Stimulated activated CD4-positive, alpha-beta T cell treated with anti-CD3 and anti-CD28 coated beads, TNF-alpha, amount 100 ng/mL, for 4 hours (primary cell): ENCODE measurements around the gene MACROD1.
"Not testable (repeated sequence)": the region's sequence is repeated elsewhere in the genome, so short reads cannot be mapped to it uniquely, and the experiment has no call there.

Experiments used
- DNase-seq, 3 experiments: peaks; one replicate each; pipeline ENCODE4 v3.0.0-alpha.2; 2020; ENCODE audit warnings: low read depth in 3 of 3

Gene MACROD1

DNA sequence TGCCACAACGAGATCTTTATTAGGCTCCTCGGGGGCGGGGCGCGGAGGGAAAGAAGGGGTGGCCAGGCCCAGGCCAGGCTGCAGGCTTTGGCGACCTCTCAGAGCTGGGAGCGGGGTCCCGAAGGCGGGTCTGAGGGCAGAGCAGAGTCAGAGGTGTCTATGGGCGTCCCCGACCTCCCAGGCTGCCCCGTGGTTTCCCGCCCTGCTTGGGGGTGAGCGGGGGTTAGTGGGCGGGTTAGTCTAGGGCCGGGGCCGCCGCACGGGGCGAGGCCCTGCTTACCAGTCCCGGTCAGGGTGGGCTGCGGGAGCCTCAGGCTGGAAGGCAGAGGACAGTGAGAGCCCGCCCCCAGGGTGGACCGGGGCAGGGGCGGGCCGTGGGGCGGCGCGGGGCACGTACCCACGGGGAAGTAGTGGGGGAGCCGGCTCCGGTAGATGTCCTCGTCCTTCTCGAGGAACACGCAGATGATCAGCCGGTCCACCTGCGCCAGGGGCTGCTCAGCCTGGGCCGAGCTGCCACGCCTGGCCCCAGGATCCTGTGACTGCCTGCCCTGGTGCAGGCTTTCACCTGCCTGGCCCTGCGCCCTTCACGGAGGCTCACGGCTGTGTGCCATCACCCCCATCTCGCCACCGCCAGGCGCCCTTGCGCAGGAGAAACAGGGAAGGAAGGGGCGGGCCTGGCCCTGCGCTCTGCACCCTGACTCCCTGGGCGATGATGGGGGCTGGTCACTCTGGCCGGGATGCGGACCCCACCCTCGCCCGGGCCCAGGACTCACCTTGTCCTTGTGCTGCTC lies 167.2 kb downstream of the MACROD1 start:
- DNase-seq: no peak

DNA sequence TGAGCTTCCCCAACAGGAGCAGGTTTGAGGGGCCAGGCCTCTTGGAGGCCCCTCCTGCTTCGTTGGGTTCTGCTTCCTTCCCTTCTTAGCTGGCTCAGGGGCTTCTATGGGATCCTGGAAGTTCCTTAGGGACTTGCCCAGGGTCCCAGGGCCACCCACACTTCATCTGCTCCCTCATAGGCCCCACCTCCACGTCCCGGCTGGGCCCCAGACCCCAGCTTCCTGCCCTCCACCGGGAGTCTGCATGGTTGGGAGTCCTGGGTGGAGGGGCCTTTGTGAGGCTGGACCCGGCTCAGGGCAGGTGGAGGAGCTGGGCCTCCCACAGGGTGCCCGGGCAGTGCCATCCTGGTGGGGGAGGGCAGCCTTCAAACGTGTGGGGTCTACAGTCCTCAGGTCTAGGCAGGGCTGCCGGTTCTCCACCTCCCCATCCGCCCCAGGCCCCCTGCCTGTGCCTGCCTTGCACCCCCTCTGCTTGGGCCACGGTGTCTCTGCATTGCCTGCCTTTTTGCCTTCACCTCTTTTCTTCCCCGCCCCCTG lies 168.0 kb downstream of the MACROD1 start:
- no peak for DNase-seq

DNA sequence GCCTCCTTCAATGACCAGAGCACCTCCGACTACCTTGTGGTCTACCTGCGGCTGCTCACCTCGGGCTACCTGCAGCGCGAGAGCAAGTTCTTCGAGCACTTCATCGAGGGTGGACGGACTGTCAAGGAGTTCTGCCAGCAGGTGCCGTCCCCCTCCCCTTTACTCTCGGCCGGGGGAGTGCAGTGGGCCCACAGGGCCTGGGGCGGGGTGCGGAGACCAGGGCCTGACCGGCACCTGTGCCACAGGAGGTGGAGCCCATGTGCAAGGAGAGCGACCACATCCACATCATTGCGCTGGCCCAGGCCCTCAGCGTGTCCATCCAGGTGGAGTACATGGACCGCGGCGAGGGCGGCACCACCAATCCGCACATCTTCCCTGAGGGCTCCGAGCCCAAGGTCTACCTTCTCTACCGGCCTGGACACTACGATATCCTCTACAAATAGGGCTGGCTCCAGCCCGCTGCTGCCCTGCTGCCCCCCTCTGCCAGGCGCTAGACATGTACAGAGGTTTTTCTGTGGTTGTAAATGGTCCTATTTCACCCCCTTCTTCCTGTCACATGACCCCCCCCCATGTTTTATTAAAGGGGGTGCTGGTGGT lies 168.7 kb downstream of the MACROD1 start:
- no peak for DNase-seq

DNA sequence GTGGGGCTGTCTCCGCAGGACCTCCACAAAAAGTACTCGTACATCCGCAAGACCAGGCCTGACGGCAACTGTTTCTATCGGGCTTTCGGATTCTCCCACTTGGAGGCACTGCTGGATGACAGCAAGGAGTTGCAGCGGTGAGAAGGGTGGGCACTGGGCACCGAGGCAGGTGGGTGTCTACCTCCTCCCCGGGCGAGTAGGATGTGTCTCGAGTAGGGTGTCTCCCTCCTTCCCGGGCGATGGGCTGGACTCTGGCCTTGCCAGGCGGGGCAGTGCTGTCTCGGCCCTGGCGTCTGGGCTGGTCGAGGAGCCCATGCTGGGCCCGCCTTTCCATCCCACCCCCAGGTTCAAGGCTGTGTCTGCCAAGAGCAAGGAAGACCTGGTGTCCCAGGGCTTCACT lies 169.4 kb downstream of the MACROD1 start:
- no peak for DNase-seq

DNA sequence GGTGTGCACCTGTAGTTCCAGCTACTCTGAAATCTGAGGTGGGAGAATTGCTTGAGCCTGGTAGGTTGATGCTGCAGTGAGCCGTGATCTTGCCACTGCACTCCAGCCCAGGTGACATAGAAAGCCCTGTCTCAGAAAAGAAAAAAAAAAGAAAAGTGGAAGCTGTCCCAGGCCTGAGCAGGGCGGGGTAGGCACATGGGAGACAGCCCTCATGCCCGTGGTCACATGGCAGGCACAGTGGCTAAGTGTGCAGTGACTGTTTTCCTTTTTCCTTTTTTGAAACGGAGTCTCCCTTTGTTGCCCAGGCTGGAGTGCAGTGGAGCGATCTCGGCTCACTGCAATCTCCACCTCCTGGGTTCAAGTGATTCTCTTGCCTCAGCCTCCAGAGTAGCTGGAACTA lies 171.9 kb downstream of the MACROD1 start:
- DNase-seq: no peak

DNA sequence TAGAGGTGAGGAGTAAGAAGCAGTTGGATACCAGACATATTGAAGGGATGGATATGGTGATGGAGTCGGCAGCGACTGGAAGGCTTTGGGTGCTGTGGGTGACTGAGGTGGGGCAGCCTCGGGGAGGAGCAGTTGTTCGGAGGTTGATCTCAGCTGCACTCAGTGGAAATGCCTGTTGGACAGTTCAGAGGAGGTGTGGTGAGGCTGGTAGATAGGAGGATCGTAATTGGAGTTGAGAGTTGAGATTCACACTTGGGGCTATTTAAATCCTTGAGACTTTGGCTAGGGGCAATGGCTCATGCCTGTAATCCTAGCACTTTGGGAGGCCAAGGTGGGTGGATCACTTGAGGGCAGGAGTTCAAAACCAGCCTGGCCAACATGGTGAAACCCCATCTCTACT lies 172.8 kb downstream of the MACROD1 start:
- DNase-seq: no peak

DNA sequence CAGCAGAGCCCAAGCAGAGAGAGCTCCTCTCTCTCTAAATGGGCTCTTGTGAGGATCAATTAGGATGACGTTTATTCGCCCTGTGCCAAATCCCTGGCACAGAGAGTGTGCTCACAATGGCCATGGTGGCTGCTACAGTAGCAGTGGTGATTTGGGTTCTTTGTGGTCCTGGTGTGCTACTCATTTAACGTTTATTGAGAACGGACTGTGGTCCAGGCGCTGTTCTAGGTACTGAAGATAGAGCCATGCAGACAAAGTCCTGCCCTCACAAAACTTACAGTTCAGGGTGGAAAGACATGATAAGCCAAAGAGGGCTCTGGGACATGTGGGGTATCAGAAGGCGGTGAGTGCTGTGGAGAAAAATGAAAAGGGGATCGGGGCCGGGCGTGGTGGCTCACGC lies 174.4 kb downstream of the MACROD1 start:
- DNase-seq: no peak

DNA sequence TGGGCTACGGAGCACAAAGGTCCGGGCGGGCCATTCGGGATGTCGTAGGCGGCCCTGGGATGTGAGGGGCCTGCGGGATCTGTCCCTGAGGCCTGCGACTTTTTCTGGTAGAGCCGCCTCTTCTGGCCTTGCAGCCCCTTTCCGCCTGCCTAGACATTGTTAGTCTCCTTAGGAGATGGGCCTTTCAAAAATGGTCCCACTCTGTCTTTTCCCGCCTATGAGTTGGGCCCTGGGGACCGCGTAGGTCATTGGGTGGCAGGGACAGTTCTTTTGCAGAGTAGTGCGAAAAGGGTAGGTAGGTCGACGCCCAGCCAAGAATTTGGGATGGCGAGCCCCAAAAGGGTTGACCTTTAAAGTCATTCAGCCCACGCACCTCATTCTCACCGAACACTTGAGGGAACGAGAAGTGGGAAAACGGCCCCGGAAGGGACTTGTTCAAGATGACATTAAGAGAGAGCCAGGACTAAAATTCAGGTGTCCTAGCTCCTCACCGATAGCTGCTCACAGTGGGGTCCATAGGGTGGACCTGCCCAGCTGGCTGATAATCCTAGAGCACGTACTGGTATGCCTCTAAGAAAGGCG lies 178.9 kb downstream of the MACROD1 start:
- DNase-seq: no peak

DNA sequence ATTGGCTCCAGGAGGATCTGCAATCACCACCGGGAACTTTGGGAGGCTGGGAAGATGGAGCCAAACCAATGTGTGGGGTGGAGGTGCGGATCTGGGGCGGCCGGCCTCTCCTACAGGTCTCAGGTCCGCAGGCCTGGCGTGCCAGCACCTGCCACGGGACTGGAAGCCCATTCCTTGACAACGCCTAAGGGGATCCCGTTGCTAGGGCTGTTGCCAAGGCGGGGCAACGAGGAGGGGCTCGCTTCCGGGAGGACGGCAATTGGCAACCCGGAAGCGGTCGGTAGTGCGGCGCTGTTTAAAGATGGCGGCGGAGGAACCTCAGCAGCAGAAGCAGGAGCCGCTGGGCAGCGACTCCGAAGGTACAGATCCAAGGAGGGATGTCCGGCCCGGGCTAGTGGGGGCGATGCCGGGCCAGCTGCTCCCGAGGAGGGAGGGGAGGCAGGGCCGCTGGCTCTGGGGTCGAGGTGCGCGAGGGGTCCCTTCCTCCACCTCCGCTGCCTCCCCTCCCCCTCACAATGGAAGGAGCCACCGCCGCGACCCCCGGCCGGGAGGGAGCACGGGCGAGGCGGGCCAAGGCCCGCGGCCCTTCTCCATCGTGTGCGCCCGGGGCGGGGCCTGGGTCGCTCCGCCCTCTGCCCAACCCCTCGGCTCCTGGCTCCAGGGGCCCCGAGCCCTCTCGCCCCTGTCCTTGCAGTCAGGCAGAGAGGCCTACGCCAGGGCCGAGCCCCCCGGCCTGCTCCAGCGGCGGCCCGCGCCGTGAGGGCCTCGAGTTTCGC lies 179.6 kb downstream of the MACROD1 start, which contains the start of gene OTUB1:
TSS of gene OTUB1 (plus strand) at position 283 of the 776 bp plus-strand sequence. CDS start at position 302, 19 bp downstream.
- peak; percentile 75 to 77 (median 75) for DNase-seq

DNA sequence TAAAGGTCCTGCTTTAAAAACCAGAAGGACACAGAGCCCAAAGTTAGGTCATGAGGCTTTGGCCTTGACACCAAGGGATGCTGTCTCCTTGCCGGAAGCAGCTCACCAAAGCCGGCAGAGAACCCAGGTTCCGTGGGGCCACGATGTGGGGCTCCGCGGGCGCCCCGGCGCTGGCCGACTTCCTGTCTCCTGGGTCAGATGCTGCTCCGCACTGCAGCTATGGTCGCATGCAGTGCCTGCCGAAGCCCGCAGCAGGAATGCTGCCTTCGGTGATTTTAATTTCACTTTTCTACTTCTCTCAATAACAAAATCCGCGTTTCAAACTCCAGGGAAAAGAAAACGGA lies 180.1 kb downstream of the MACROD1 start:
- DNase-seq: peak; percentile 32 to 50 (median 33)

DNA sequence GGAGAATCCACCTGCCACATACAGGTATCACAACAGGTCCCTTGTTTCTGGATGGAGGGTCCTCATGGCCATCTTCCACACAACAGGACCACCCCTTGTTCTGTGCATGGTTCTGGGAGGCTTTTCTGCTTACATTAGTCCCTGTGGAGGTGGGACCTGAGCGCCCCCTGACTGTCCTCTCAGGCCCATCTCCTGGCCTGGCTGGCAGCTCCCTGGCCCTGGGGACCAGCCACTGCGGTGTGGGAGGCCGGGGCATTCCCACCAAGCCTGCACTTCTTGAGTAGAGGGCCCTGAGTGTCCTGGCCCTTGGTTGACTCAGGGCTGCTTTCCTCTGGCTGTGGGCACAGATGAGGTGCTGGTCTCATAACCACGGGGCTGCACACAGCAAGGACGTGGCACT lies 186.5 kb downstream of the MACROD1 start:
- no peak for DNase-seq

DNA sequence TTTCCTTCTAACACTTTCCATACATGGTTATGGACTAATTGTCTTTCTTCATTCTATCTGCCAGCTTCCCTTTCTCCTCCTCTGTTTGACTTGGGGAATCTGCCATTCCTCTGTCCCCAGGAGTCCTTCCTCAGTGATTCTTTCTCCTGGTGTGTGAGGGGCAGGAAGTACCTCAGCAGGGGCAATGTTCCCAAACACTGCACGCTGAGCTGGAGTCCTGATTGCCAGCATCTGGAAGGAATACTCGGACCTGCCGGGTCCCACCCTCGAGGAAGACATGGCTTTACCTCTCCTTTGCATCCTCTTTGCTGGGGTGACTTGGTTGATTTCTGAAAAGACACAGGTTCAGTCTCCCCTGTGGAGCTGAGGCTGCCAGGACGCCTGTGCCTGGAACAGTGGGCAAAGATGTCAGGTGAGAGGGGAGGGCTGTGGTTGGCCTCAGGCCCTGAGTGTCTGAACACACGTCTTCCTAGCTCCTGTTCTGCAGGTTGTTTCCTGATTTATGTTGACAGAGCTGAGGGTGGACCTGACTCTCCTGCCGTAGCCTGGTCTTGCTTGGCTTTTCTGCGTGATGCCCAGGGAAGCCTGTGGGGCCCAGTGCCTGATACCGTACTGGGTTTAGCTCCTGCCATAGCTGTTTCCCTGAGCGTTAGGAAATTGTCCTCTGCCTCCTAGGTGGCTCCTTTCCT lies 187.2 kb downstream of the MACROD1 start:
- no peak for DNase-seq

DNA sequence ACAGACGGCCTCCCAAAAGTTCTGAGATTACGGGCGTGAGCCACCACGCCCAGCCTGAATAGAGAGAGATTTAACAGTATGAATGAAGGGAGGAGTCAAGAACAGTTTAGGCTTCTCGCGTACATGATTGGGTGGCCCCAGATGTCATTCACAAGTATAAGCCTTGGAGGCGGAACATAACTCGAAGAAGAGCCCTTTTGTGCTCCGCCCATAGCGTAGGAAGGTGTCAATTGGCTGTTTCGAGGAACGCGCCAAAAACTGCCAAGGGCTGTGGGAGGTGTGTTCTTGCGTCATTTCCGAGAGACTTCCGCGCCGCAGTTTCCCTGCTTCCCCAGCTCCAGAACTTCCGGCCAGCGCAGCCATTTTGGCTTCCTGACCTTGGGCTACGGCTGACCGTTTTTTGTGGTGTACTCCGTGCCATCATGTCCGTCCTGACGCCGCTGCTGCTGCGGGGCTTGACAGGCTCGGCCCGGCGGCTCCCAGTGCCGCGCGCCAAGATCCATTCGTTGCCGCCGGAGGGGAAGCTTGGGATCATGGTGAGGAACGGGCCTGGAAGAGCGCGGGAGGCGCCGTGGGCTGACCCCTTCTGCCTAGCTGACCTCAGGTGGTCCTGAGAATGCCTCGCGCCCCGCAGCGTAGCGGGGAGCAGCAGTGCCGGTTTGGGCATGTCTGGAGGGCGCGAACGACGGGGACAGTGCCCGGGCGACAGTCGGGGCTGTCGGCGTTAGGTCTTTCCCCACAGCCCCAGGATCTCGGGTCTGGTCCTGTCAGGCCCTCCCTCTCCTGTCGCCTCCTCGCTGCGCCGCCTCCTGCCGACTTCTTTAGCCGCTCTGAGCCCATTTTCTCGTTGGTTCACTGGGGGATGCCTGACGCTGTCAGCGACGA lies 191.4 kb downstream of the MACROD1 start, which contains the start of gene COX8A:
TSS of gene COX8A (plus strand) at position 362 of the 885 bp plus-strand sequence. CDS start at position 423, 61 bp downstream.
- DNase-seq: peak; percentile 70 to 92 (median 88)

DNA sequence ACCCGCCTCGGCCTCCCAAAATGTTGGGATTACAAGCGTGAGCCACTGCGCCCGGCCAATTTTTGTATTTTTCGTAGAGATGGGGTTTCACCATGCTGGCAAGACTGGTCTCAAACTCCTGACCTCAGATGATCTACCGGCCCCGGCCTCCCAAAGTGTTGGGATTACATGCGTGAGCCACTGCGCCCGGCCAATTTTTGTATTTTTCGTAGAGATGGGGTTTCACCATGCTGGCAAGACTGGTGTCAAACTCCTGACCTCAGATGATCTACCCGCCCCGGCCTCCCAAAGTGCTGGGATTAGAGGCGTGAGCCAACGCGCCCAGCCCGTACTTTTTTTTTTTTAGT lies 192.0 kb downstream of the MACROD1 start:
- DNase-seq: not testable (repeated sequence)

DNA sequence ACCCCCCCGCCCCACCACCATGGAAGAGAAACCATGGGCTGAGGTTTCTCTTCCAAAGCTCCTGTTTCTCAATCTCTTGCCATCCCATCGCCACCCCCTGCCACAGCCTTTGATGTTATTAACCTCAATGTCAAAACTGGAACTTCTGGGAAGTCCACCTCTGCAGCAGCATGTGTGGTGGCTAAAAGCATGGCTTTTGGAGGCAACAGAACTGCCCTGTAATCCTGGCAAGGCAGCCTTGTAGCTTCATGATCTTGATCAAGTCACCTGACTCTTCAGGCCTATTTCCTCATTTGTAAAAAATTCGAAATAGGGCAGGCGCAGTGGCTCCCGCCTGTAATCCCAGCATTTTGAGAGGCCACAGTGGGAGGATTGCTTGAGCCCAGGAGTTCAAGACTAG lies 195.0 kb downstream of the MACROD1 start:
- no peak for DNase-seq

DNA sequence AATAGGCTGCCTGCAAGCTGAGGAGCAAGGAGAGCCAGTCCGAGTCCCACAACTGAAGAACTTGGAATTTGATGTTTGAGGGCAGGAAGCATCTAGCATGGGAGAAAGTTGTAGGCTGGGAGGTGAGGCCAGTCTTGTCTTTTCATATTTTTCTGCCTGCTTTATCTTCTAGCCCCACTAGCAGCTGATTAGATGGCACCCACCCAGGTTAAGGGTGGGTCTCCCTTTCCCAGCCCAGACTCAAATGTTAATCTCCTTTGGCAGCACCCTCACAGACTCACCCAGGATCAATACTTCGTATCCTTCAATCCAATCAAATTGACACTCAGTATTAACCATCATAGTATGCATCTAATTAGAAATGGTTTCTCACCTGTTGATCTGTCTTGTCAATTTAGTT lies 196.5 kb downstream of the MACROD1 start:
- DNase-seq: no peak

DNA sequence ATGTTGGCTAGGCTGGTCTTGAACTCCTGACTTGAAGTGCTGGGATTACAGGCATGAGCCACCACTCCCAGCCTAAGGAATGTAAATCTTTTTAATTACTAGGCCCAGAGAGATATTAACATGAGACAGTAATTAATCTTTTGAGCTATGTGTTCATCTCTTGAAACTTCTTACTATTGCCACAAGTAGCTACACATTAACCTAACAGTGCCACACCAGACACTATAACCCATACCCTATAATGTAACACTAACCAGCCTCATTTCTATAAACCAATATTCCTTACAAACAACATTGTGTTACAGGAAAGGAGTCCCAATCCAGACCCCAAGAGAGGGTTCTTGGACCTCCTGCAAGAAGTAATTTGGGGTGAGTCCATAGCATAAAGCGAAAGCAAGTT lies 199.5 kb downstream of the MACROD1 start:
- no peak for DNase-seq

DNA sequence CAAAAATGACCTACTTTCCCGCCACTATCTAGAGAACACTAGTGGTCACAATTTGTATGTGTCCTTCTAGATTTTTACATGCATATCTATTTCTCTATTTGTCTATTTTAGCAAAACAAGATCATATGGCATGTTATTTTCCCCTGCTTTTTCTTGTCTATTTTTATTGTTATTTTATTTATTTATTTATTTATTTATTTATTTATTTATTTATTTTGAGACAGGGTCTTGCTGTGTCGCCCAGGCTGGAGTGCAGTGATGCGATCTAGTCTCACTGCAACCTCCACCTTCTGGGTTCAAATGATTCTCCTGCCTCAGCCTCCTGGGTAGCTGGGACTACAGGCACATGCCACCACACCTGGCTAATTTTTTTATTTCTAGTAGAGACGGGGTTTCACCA lies 202.0 kb downstream of the MACROD1 start:
- DNase-seq: not testable (repeated sequence)

DNA sequence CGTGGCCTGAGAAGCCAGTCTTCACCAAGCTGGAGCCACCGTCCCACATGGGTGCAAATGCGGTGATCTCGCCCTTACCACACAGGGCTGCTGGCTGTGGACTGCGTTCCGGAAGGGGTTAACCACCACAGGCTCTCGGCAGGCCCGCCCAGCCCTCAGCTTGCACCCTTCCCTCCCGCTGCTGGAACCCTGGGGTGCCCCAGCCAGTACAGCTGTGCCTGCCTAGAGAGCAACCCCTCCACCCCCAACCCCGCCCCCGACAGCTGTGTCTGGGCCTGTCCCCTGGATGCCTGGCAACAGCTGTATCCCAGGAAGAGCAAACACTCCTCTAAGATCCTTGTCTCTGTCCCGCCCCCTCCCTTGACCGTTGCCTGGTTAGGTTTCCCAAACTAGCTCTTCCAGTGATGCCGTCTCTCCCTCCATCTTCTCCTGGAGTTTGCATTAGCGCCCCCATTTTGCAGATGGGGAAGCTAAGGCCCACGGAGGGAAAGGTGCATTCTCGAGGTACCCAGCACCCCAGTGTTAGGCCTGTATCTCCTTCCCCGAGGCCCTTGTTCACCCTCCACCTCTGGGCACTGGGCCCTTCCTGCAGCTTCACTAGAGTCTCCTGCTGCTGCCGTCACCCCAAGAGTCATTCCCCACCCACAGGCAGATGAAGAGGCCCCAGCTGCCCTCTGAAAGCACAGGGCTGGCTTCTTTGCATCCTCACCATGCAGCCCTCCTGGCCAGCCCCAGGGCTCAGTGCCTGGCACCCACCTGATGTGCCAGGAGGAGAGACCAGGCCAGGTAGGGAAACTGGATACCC lies 204.1 kb downstream of the MACROD1 start:
- DNase-seq: no peak

DNA sequence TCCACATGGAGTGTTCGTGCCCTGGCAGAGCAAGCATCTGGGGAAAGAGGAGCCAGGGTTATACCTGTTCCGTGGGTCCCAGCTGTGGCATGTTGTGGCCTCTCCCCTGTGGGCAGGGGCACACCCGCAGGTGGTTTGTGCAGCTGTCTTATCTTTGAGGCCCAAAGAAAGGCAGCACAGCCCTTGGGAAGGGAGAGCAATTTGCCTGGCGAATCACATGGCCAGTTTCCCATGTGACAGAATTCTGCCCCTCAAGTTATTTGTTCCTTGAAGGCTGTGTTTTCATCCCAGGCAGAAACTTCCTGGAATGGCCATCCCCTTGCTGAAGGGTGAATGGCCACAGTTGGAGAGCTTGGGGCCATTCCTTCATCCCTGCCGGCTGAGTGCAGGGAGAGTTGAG lies 207.9 kb downstream of the MACROD1 start:
- DNase-seq: no peak
